ENCODE data around the gene ZFYVE27.
A peak's percentile ranks its signal among the peaks of the same experiment; 100 is the strongest.

ZFYVE27 gene

GRCh38 chr10:97771913-97772823 is 35.2 kb downstream of the ZFYVE27 start, which contains the start of gene SFRP5:
Gene SFRP5, minus strand, starts transcription at chr10:97771999. Its CDS starts 166 bp downstream, at chr10:97771833.
- DNase-seq = no peak

DNA sequence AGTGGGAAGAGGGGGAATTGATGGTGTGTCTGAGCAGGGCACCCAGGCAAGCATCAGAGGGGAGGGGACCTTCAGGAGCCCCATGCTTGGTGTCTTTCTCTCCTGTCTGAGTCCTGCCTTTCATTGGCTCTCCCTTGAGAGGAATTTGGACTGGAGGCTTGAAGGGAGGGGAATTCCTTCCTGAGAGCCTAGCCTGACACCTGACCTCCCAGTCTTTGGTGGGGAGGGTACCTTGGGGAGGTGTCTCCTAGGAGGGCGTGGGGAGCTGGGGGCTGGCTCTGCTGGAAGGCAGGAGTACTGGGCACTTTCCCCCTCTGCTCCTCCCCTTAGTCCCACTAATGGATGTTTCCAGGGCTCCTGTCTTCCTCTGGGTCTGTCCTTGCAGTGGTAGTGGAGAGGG is 36.2 kb downstream of the ZFYVE27 start:
- DNase-seq = no peak

GRCh38 chr10:97774811-97775294 is 37.9 kb downstream of the ZFYVE27 start:
- no peak for DNase-seq

GRCh38 chr10:97777143-97777542 is 40.2 kb downstream of the ZFYVE27 start:
- no peak for DNase-seq

- DNase-seq = no peak
Measured at GRCh38 chr10:97778452-97779302, 41.7 kb downstream of the ZFYVE27 start.

DNA sequence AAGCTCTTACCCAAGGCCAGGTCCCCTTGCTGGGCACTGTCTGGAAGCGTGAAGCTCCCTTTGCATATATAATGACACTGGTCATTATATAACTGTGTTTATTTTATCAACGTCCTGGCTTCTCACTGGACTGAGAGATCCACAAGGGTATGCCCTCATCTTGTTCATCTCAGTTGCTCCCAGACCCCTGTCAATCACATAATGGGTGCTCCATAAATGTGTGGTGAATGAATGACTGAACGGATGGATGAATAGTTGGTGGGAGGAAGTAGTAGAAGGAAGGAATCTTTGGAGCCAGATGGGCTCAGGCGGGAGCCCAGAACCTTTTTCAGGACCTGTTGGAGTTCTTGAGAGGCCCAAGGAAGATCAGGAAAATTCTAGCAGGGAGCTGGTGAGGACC is 42.6 kb downstream of the ZFYVE27 start:
- DNase-seq = no peak

- DNase-seq = no peak
Measured at GRCh38 chr10:97779975-97780374, 43.0 kb downstream of the ZFYVE27 start.

- DNase-seq = peak; percentile 62
Measured at GRCh38 chr10:97780841-97781617, 44.1 kb downstream of the ZFYVE27 start.

DNA sequence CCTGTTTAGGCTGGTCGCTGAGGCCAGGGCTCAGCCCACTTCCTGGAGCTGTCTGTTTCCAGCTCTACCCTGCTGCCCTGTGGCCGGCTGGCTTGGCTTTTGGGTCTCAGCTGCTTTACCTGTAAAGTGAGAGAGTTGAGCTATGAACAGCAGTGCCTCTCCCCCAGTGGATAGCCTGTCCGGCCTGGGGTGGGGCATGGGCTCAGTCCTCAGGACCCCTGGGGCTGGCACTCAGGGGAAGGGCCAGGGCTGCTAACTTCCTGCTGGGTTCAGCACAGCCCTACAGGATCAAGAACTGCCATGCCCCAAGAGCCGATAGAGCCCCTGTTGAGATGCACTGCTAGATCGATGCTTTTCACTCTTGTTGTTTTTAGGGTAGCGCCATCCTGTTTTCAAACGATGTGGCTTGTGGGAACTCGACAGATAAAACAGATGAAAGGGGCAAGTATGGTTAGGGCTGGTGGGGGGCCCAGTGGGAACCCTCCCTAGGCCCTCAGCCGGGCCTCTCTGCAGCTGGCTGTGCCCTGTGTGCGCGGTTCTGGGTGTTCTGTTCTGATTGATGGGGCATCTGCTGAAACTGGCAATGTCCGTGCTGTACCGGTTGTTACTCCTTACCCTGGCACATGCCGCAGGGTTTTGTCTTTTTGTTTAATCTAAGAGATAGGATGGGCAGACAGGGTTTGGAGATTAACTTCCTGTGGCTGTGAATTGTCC is 44.8 kb downstream of the ZFYVE27 start:
- no peak for DNase-seq

GRCh38 chr10:97782455-97783228 is 45.7 kb downstream of the ZFYVE27 start:
- no peak for DNase-seq

- DNase-seq = no peak
Measured at GRCh38 chr10:97784200-97784810, 47.4 kb downstream of the ZFYVE27 start.

- no peak for DNase-seq
Measured at GRCh38 chr10:97785231-97785630, 48.3 kb downstream of the ZFYVE27 start.

DNA sequence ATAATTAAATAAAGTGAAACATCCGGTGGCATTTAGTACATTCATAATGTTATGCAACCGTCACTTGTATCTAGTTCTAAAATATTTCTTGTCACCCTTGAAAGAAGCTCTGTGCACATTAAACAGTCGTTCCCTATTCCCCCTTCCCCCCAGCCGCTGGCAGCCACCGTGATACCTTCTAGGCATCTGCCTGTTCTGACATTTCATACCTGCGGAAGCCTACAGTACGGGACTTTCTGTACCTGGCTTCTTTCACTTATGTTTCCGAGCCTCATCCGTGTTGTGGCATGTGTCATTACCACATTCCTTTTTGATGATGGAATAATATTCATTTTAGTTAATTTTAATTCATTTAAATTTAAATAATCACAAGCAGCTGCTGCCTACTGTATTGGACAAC is 48.8 kb downstream of the ZFYVE27 start:
- no peak for DNase-seq

DNA sequence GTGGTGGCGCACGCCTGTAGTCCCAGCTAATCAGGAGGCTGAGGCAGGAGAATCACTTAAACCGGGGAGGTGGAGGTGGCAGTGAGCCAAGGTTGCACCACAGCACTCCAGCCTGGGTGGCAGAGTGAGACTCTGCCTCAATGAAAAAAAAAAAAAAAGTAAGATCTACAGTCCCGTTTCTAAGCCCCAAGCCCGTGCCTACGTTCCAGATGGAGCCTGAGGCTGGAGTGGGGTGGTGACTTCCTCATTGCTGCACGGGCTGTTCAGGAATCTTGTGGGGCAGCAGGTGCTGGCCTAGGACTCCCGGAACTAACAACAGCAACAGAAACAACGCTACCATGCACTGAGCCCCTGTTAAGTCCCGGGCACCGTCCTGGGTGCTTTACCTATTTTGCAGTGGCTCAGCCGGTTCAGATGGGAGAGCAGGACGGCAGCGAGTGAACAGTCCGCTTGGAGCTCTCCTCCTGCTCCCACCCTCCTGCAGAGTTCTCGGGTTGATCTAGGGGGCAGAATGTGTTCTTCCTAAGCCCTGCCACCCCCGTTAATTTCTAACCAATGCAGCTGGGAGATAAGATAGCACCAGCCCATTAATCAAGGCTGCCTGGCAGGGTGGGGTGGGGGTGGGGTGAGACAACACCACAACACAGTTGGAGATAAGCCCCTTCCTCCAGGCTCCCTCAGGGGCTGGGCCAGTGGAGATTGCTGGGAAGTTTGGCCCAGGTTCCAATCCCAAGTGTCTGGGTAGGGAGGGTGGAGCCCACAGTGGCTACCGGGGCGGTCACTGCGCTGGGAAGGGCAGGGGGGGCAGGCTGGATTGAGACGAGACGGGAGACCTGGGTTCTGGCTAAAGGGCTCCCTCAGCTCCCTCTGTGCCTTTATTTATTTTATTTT is 51.9 kb downstream of the ZFYVE27 start:
- DNase-seq = no peak

GRCh38 chr10:97789770-97790397 is 53.0 kb downstream of the ZFYVE27 start:
- no peak for DNase-seq

DNA sequence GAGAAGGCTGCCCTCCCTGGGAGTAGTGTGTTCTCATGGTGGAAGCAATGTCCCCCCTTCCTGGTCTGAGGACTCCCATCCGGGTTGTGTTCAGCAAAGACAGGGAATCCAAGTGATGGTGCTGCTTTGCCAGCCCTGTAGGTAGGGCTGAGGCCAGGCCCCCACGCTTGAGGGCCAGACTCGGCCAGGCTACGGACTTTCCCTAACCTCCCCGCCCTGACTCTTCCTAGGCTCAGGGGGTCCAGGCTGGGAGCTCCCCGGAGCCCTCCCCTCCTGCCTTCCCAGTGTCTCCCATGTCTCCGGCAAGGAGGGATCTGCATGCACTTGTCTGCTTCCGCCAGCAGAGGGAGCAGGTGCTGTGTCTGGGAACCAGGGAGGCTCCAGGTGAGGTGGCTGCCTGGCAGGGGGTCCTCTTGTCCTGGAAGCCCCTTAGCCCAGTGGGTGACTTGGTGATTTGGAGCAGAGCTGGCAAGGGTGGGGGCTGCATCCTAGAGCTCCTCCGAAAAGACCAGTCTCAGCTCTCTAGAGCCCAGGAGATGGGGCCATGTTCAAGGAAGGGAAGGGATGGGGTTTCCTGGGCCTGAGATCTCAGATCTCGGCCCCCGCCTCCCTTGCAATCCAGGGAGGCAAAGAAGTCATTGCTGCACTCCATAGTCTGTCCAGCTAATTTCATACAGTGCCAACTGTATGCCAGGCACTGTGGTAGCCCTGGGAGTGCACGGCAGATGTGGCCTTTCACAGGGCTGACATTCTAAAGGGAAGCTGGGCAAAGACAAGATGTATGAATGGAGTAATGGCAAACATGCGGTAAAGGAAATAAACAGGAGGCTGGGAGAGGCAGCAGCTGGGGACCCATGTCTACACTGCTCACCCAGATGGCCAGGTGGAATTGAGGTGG is 55.1 kb downstream of the ZFYVE27 start:
- DNase-seq = peak; percentile 61

DNA sequence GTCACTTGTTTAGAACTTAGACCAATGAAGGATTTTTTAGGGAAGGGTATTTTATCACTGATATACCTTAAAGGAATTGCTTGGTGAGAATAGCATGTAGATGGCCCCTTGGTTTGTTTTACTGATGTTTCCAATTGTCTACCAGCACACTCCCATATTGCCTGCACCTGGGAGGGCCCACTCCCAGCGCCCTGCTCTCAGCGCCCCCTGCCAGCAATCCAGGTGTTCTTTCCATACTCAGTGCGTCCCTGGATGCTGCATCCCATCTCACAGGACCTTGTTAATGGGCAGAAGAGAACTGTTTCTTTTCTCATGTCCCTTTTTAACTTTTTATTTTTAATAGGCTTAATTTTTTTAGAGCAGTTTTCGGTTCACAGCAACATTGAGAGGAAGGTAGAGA is 59.0 kb downstream of the ZFYVE27 start:
- DNase-seq = no peak

DNA sequence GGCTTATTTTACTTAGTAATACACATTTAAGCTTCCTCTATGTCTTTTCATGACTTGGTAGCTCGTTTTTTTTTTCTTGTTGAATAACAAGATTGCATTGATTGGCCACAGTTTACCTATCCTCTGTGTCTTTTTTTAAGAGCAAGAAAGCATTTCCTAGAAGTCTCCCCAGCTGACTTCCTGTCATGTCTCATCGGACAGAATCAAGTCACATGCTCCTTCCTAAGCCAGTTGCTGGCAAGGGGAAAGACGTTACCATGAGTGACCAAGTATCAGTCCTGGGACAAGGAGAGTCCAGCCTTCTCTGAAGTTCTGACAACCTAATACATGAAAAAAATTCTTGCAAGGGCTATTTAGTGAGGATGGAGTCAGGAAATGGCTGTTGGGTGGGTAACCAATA is 59.7 kb downstream of the ZFYVE27 start:
- DNase-seq = no peak

Measured in right hindlimb (tissue), 1 donor.